PFSK-1 (cell line): ENCODE measurements around the gene TIAM1.

Source experiments
- FOXP2 ChIP-seq: optimal IDR thresholded peaks from 2 replicates; pipeline ENCODE3; 2011; ENCODE audit warnings: borderline replicate concordance, control low read depth, inconsistent platforms; ENCODE audit not compliant: insufficient read depth; ENCODE audit errors: extremely low read length, extremely low read depth
- POLR2AphosphoS5 ChIP-seq: IDR thresholded peaks from 2 replicates; pipeline ENCODE4 v1.6.1; 2012; ENCODE audit warnings: low read depth, mild to moderate bottlenecking, control low read depth, low read length, moderate library complexity
- REST ChIP-seq, 2 experiments: IDR thresholded peaks; 2 replicates each; pipeline versions ENCODE4 v1.6.1 to v1.8.0; 2011 to 2012; ENCODE audit warnings: low read depth in 2 of 2, low read length in 2 of 2, control low read depth in 1 of 2, inconsistent platforms in 1 of 2, mild to moderate bottlenecking in 1 of 2, moderate library complexity in 1 of 2; ENCODE audit not compliant: insufficient read depth in 1 of 2
- SIN3A ChIP-seq: IDR thresholded peaks from 2 replicates; pipeline ENCODE4 v1.6.1; 2012; ENCODE audit warnings: mild to moderate bottlenecking, low read length, moderate library complexity, borderline replicate concordance; ENCODE audit not compliant: insufficient read depth
- TAF1 ChIP-seq: IDR thresholded peaks from 2 replicates; pipeline ENCODE4 v1.6.1; 2012; ENCODE audit warnings: low read length, control low read depth, borderline replicate concordance; ENCODE audit not compliant: insufficient read depth

DNA sequence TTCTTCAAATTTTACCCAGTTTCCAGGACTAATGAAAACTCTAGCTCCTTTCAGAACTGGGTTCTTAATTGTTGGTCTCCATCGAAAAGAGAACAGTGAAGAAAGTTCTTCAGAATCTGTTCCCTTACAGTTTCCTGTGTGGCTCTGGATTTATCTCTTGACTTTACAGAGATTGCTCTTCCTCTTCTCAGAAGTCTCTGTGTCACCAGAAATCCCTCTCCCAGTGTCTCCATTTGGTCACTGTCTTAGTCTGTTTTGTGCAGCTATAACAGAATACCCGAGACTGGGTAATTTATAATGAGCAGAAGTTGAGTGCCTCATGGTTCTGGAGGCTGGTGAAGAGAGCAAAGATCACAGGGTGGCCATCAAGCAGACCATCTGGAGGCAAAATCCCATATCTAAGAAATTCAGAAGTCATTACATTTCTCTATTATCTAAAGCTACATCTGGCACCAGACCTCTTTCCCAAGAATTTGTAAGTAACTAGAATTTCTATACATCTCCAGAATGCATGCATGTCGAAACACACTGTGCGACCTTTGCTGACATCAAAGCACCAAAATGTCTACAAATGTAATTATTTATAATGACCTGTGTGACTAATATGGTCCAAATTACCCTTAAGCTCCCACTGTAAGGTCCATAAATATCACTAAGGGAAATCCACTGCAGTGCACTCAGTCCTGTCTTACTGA is 240.3 kb downstream of the TIAM1 start:
- TF ChIP-seq POLR2AphosphoS5 (no peak), TAF1 (no peak), REST (IDR thresholded peaks at IDR 0.05; ENCODE audit: insufficient read depth in 1 of 2, low read depth in 2 of 2, low read length in 2 of 2) (no peak), SIN3A (no peak), FOXP2 (no peak)
